H9 (cell line): Measurements from ENCODE around the gene PLEKHA7. TPM values are rescaled to one million over a fixed set of nuclear protein-coding genes. Genes with fewer than 3 reads are reported as not detected.

Experiments
- DNase-seq: peaks from one replicate; pipeline ENCODE4 v3.0.0-alpha.2; 2017
- H2AFZ ChIP-seq: one replicate; pipeline ENCODE4 v1.6.1; 2013; ENCODE audit warnings: mild to moderate bottlenecking, low read length, control low read depth, moderate library complexity
- H2AK5ac ChIP-seq: 2 replicates; pipeline ENCODE4 v1.6.1; 2013; ENCODE audit warnings: low read length, control low read depth, mixed read lengths; ENCODE audit not compliant: insufficient read length
- H2BK120ac ChIP-seq: one replicate; pipeline ENCODE4 v1.6.1; 2013; ENCODE audit warnings: low read depth, mild to moderate bottlenecking, low read length, control low read depth, inconsistent platforms; ENCODE audit not compliant: poor library complexity, severe bottlenecking
- H2BK12ac ChIP-seq: 2 replicates; pipeline ENCODE4 v1.6.1; 2013; ENCODE audit warnings: low read length, control low read depth, mixed read lengths, low read depth; ENCODE audit not compliant: insufficient read length
- H2BK15ac ChIP-seq: 2 replicates; pipeline ENCODE4 v1.6.1; 2013; ENCODE audit warnings: low read depth, low read length, control low read depth
- H2BK20ac ChIP-seq: one replicate; pipeline ENCODE4 v1.6.1; 2013; ENCODE audit warnings: low read depth, mild to moderate bottlenecking, low read length, control low read depth, inconsistent platforms; ENCODE audit not compliant: poor library complexity, severe bottlenecking
- H2BK5ac ChIP-seq: 2 replicates; pipeline ENCODE4 v1.6.1; 2013; ENCODE audit warnings: low read length, control low read depth, mixed read lengths; ENCODE audit not compliant: insufficient read length
- H3K14ac ChIP-seq: 2 replicates; pipeline ENCODE4 v1.6.1; 2013; ENCODE audit warnings: low read length, control low read depth; ENCODE audit not compliant: insufficient read depth
- H3K18ac ChIP-seq: 2 replicates; pipeline ENCODE4 v1.6.1; 2013; ENCODE audit warnings: low read depth, mild to moderate bottlenecking, mixed read lengths, low read length, control low read depth; ENCODE audit not compliant: insufficient read length
- H3K23ac ChIP-seq: 2 replicates; pipeline ENCODE4 v1.6.1; 2013; ENCODE audit warnings: low read length, control low read depth, mixed read lengths, low read depth; ENCODE audit not compliant: insufficient read length
- H3K23me2 ChIP-seq: 2 replicates; pipeline ENCODE4 v1.6.1; 2013; ENCODE audit warnings: low read depth, mild to moderate bottlenecking, mixed read lengths, low read length, control low read depth; ENCODE audit not compliant: insufficient read length, poor library complexity, severe bottlenecking
- H3K27ac ChIP-seq: 2 replicates; pipeline ENCODE4 v1.5.1; 2013; ENCODE audit warnings: low read length, control low read depth, mixed read lengths, low read depth; ENCODE audit not compliant: insufficient read length
- H3K27me3 ChIP-seq: 2 replicates; pipeline ENCODE4 v1.6.1; 2013; ENCODE audit warnings: low read length, control low read depth, inconsistent platforms; ENCODE audit not compliant: insufficient read depth
- H3K4ac ChIP-seq: 2 replicates; pipeline ENCODE4 v1.6.1; 2013; ENCODE audit warnings: low read depth, mild to moderate bottlenecking, control low read depth, inconsistent platforms, low read length, moderate library complexity
- H3K4me1 ChIP-seq: 2 replicates; pipeline ENCODE4 v1.6.1; 2013; ENCODE audit warnings: low read length, control low read depth, inconsistent platforms; ENCODE audit not compliant: insufficient read depth
- H3K4me2 ChIP-seq: 2 replicates; pipeline ENCODE4 v1.6.1; 2013; ENCODE audit warnings: low read length, control low read depth, mixed read lengths; ENCODE audit not compliant: insufficient read length, insufficient read depth
- H3K56ac ChIP-seq: 2 replicates; pipeline ENCODE4 v1.6.1; 2013; ENCODE audit warnings: low read depth, mild to moderate bottlenecking, mixed read lengths, low read length, control low read depth; ENCODE audit not compliant: insufficient read length
- H3K79me1 ChIP-seq: 2 replicates; pipeline ENCODE4 v1.6.1; 2013; ENCODE audit warnings: low read depth, mild to moderate bottlenecking, moderate library complexity, low read length, control low read depth, inconsistent platforms; ENCODE audit not compliant: insufficient read depth, poor library complexity, severe bottlenecking
- H3K79me2 ChIP-seq: 2 replicates; pipeline ENCODE4 v1.6.1; 2013; ENCODE audit warnings: low read length, control low read depth, inconsistent platforms; ENCODE audit not compliant: insufficient read depth
- H3K9ac ChIP-seq: 2 replicates; pipeline ENCODE4 v1.6.1; 2013; ENCODE audit warnings: low read length, control low read depth, mixed read lengths; ENCODE audit not compliant: insufficient read length; ENCODE audit errors: extremely low read depth
- H3K9me3 ChIP-seq: one replicate; pipeline ENCODE4 v1.6.1; 2013; ENCODE audit warnings: low read depth, low read length, inconsistent platforms; ENCODE audit not compliant: control insufficient read depth
- H3T11ph ChIP-seq: one replicate; pipeline ENCODE4 v1.6.1; 2013; ENCODE audit warnings: mild to moderate bottlenecking, low read length, control low read depth, inconsistent platforms
- H4K20me1 ChIP-seq: one replicate; pipeline ENCODE4 v1.6.1; 2013; ENCODE audit not compliant: control insufficient read depth, insufficient read length, insufficient read depth
- H4K5ac ChIP-seq: 2 replicates; pipeline ENCODE4 v1.6.1; 2013; ENCODE audit warnings: low read depth, mild to moderate bottlenecking, mixed read lengths, low read length, control low read depth; ENCODE audit not compliant: insufficient read length
- H4K8ac ChIP-seq: replicated peaks from 2 replicates; pipeline ENCODE4 v1.6.1; 2013; ENCODE audit warnings: low read length, control low read depth, mixed read lengths, low read depth; ENCODE audit not compliant: insufficient read length
- H4K91ac ChIP-seq: 2 replicates; pipeline ENCODE4 v1.6.1; 2013; ENCODE audit warnings: low read depth, mild to moderate bottlenecking, moderate library complexity, mixed read lengths, low read length, control low read depth; ENCODE audit not compliant: insufficient read length
- H3K27ac Mint-ChIP-seq, 3 experiments: 2 replicates in 2 of 3; 3 replicates in 1 of 3; pipeline ENCODE4 v1.8.0; 2020 to 2021; ENCODE audit warnings: mixed read lengths in 3 of 3, mild to moderate bottlenecking in 1 of 3, moderate library complexity in 1 of 3
- H3K27me3 Mint-ChIP-seq: 2 replicates; pipeline ENCODE4 v1.8.0; 2021; ENCODE audit warnings: low read depth, mild to moderate bottlenecking, moderate library complexity, mixed read lengths
- H3K36me3 Mint-ChIP-seq, 3 experiments: 2 replicates in 2 of 3; 3 replicates in 1 of 3; pipeline ENCODE4 v1.8.0; 2020 to 2021; ENCODE audit warnings: low read depth in 3 of 3, mixed read lengths in 3 of 3; ENCODE audit not compliant: insufficient read depth in 1 of 3
- H3K4me1 Mint-ChIP-seq, 2 experiments: 2 replicates each; pipeline ENCODE4 v1.8.0; 2020; ENCODE audit warnings: mixed read lengths in 2 of 2
- H3K4me3 Mint-ChIP-seq, 2 experiments: 2 replicates in 1 of 2; 3 replicates in 1 of 2; pipeline ENCODE4 v1.8.0; 2020 to 2021; ENCODE audit warnings: mild to moderate bottlenecking in 2 of 2, mixed read lengths in 2 of 2, moderate library complexity in 1 of 2
- H3K9me3 Mint-ChIP-seq, 2 experiments: 2 replicates in 1 of 2; 3 replicates in 1 of 2; pipeline ENCODE4 v1.8.0; 2020; ENCODE audit warnings: mild to moderate bottlenecking in 2 of 2, mixed read lengths in 2 of 2, moderate library complexity in 1 of 2
- CTCF ChIP-seq: fragments of 200-600 bp; sonication (generic); conservative IDR thresholded peaks from 3 replicates; pipeline ENCODE4 v1.8.0; 2021; ENCODE audit warnings: antibody characterized with exemption, mild to moderate bottlenecking
- WGBS: extraction: QIAGEN DNeasy Blood & Tissue Kit; methylation state at CpG from one replicate; pipeline ENCODE4 v1.1.7; 2013; ENCODE audit warnings: missing lambda C conversion rate, low lambda C conversion rate, mixed read lengths; ENCODE audit not compliant: insufficient read length; ENCODE audit errors: extremely low coverage; 5-methylcytosine and 5-hydroxymethylcytosine counted together
- total RNA-seq: library from RNA; stranded (reverse); gene quantifications from 2 replicates; pipeline ENCODE4 v1.2.1, GENCODE V29; 2021

Gene PLEKHA7
- total RNA-seq, 1 experiment from 2014 or later = 21.0 TPM

GRCh38 chr11:16860617-16861016 lies 153.6 kb downstream of the PLEKHA7 start:
- Histone ChIP-seq H2BK15ac (no peak overlapping the region), H3K9ac (no peak overlapping the region), H3K18ac (no peak overlapping the region), H4K20me1 (no peaks in the 10 kb centered on the region), H3K23ac (no peak overlapping the region), H2BK20ac (no peak overlapping the region), H2AK5ac (no peak overlapping the region), H3K79me1 (no peaks in the 10 kb centered on the region), H2BK5ac (no peak overlapping the region), H4K5ac (no peak overlapping the region), H3K23me2 (no peaks in the 10 kb centered on the region), H3K9me3 (no peaks in the 10 kb centered on the region), H3K4me1 (no peaks in the 10 kb centered on the region), H3K27me3 (no peaks in the 10 kb centered on the region), H2BK12ac (no peak overlapping the region), H4K8ac (no peak overlapping the region), H3K56ac (no peak overlapping the region), H4K91ac (no peak overlapping the region), H3K4ac (no peak overlapping the region), H3K14ac (no peak overlapping the region), H3K4me2 (no peak overlapping the region), H3K79me2 (no peaks in the 10 kb centered on the region), H2AFZ (no peak overlapping the region), H2BK120ac (no peak overlapping the region), H3K27ac (no peak overlapping the region), H3T11ph (no peak overlapping the region)
- WGBS = no CpG with 5 or more reads among the region's 1 CpG
- no peak overlapping the region for H3K27ac Mint-ChIP-seq
- peaks cover 15 to 18% of the 10 kb centered on the region in 2 experiments for H3K4me1 Mint-ChIP-seq
- no peaks in the 10 kb centered on the region for H3K9me3 Mint-ChIP-seq
- no peak overlapping the region for H3K4me3 Mint-ChIP-seq
- TF ChIP-seq CTCF = no peak
- no peak for DNase-seq
- no peaks in the 10 kb centered on the region for H3K27me3 Mint-ChIP-seq
- H3K36me3 Mint-ChIP-seq = peaks cover 0 to 1% (median under 1%) of the 10 kb centered on the region in 3 experiments; a peak in 2 of 7 replicates
